ENCODE results near the gene CRY1. TPM values are rescaled to one million over a fixed set of nuclear protein-coding genes. Genes with fewer than 3 reads are reported as not detected.
"Not testable (repeated sequence)": the region's sequence is repeated elsewhere in the genome, so short reads cannot be mapped to it uniquely, and the experiment has no call there.

Gene CRY1
- total RNA-seq, 4 donors from 2014 or later = 7.8 to 39.1 (median 10.1) TPM

DNA sequence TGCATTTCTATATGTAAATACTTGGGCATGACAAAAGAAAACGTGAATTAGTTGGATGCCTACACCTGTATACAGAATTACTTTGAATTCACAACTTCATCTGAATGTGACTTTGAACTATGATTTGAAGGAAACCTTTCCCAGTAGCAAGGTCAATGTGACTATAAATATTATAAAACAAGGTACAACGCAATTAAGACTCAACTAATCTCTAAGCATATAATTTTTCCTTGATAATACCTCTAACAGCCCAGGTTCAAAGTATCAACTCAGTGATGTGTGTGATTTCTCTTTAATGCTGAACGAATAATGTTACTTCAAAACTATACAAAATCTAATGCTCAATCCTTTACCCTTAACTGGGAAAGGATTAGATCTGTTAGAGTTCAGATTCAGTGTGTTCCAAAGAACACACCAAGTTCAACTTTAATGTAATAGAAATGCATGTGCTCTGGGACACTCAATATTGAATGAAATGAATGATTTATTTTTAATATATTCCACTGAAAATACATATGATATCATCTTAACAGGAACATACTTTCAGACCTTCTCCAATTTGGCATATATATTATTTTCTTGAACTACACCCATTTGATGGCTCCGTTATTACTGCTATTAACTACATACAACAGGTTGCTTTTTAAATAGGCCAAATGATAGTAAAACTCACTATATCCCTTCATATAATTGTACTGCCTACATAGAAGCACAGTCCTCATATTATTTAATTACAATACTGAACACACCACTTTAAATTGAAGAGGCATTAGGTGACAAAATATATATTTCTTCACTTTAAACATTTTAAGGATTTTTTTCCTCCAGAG, 66.3 kb downstream of the CRY1 start:
- 38 to 41% methylated on average over 4 of the region's 4 CpGs for WGBS, 2 donors
- no peak for DNase-seq (ENCODE audit: low spot score in 2 of 2)
- TF ChIP-seq, protein P1, sequence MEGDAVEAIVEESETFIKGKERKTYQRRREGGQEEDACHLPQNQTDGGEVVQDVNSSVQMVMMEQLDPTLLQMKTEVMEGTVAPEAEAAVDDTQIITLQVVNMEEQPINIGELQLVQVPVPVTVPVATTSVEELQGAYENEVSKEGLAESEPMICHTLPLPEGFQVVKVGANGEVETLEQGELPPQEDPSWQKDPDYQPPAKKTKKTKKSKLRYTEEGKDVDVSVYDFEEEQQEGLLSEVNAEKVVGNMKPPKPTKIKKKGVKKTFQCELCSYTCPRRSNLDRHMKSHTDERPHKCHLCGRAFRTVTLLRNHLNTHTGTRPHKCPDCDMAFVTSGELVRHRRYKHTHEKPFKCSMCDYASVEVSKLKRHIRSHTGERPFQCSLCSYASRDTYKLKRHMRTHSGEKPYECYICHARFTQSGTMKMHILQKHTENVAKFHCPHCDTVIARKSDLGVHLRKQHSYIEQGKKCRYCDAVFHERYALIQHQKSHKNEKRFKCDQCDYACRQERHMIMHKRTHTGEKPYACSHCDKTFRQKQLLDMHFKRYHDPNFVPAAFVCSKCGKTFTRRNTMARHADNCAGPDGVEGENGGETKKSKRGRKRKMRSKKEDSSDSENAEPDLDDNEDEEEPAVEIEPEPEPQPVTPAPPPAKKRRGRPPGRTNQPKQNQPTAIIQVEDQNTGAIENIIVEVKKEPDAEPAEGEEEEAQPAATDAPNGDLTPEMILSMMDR (IDR thresholded peaks at IDR 0.05) = no peak
- no peak for TF ChIP-seq POLR2A (IDR thresholded peaks at IDR 0.05)
- intact Hi-C loops (cut with DNase I; ENCODE audit: low total_unique reads) = no loop called here
- H3K4me3 ChIP-seq (ENCODE audit: low read depth, poor library complexity, severe bottlenecking) = no peak overlapping the region

DNA sequence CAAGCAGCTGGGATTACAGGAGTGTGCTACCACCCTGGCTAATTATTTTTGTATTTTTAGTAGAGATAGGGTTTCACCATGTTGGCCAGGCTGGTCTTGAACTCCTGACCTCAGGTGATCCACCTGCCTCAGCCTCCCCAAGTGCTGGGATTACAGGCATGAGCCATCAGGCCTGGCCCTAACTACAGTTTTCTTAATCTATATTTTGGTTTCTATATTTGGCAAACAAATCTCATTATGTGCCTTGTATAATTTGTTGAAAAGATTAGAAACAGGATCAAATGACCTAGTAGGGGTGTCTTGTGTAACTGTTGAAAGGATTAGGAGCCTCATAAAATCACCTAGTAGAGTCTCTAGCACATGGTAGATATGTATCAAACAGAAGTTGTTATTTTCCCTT, 67.0 kb downstream of the CRY1 start:
- DNase-seq (ENCODE audit: low spot score in 2 of 2); H3K4me3 ChIP-seq (ENCODE audit: low read depth, poor library complexity, severe bottlenecking); intact Hi-C loops (cut with DNase I; ENCODE audit: low total_unique reads): not testable (repeated sequence)

DNA sequence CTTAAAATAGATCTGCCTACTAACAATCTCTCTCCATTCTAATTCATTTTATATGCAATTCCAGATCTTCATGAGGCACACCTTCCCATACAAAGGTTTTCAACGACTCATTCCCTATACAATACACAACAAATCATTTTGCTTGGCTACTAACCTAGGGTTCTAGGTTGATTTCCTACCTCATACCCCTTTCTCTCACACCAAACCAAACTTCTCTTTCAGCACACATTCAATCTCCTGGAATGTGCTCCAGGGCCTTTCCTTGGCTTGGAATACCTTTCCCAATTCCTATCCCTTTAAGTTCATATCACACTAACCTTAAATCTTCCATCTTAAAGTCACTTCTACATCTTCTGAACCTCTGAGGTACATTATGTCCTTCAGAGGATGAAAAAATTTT, 67.7 kb downstream of the CRY1 start:
- intact Hi-C loops (cut with DNase I; ENCODE audit: low total_unique reads) = no loop called here
- TF ChIP-seq, protein P1 (IDR thresholded peaks at IDR 0.05) = no peak
- no peak for TF ChIP-seq POLR2A (IDR thresholded peaks at IDR 0.05)
- 34 to 71% methylated on average over 1 of the region's 1 CpG for WGBS, 2 donors

DNA sequence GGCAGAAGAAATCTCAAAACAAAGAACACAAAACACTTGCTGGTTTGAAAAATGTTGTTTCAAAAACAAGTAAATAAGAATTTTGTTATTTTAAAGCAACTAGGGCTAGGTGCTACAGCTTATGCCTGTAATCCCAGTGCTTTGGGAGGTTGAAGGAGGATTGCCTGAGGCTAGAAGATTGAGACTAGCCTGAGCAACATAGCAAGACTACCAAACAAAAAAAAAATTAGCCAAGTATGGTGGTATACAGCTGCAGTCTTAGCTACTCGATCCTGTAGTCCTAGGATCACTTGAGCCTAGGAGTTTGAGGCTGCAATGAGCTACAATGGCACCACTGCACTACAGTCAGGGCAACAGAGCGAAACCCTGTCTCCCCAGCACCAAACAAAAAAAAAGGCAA, 73.8 kb downstream of the CRY1 start:
- no peak overlapping the region for H3K4me3 ChIP-seq (ENCODE audit: low read depth, poor library complexity, severe bottlenecking)
- 93 to 96% methylated on average over 2 of the region's 2 CpGs for WGBS, 2 donors
- intact Hi-C loops (cut with DNase I; ENCODE audit: low total_unique reads) = no loop called here
- TF ChIP-seq, protein P1 (IDR thresholded peaks at IDR 0.05) = no peak
- no peak for TF ChIP-seq POLR2A (IDR thresholded peaks at IDR 0.05)
- DNase-seq (ENCODE audit: low spot score in 2 of 2) = no peak

More for the DNA sequence above, 67.7 kb downstream of the CRY1 start:
- H3K4me3 ChIP-seq (ENCODE audit: low read depth, poor library complexity, severe bottlenecking) = no peak overlapping the region
- DNase-seq (ENCODE audit: low spot score in 2 of 2) = no peak

DNA sequence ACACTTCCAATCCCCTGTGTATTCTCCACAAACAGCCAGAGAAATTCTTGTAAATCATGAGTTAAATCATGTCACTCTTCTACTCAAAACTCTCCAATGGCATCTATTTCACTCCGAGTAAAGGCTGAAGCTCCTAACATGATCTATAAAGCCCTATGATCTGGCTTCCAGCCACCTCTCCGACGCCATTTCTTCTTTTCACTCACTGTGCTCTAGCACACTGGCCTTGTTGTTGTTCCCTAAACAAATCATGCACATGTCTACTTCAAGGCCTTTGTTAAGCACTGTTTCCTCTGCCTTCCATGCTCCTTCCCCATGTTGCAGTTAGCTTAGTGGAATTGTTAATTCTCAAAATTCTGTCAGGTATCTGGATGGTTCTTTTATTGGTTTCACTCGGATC, 76.3 kb downstream of the CRY1 start:
- DNase-seq (ENCODE audit: low spot score in 2 of 2) = no peak
- H3K4me3 ChIP-seq (ENCODE audit: low read depth, poor library complexity, severe bottlenecking) = no peak overlapping the region
- intact Hi-C loops (cut with DNase I; ENCODE audit: low total_unique reads) = no loop called here
- WGBS, 2 donors = 88 to 95% methylated on average over 4 of the region's 4 CpGs
- TF ChIP-seq, protein P1 (IDR thresholded peaks at IDR 0.05) = no peak
- TF ChIP-seq POLR2A (IDR thresholded peaks at IDR 0.05) = no peak

DNA sequence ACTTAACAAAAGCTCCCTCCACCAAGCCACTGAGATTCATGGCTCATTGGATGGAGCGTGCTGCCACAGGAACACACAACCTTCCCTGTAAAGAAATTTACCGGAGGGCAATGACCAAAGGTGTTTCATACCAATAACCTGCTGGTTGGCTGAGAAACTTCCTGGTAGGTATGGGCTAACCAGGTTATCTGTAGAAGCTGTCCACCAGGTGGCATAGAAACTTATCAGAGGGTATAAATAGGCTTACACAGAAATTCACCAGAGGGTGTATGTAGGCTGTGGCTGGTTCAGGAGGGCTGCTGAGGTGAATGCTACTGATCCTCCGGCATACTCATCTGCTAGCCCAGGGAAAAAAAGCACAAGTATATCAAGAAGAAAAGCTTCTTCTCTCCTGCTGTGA, 79.3 kb downstream of the CRY1 start:
- no peak for DNase-seq (ENCODE audit: low spot score in 2 of 2)

More for the DNA sequence above, 79.3 kb downstream of the CRY1 start:
- WGBS, 2 donors = 53 to 68% methylated on average over 3 of the region's 3 CpGs
- no peak overlapping the region for H3K4me3 ChIP-seq (ENCODE audit: low read depth, poor library complexity, severe bottlenecking)
- intact Hi-C loops (cut with DNase I; ENCODE audit: low total_unique reads) = no loop called here
- no peak for TF ChIP-seq POLR2A (IDR thresholded peaks at IDR 0.05)
- TF ChIP-seq, protein P1 (IDR thresholded peaks at IDR 0.05) = no peak
